Esophagus muscularis mucosa (tissue), 4 donors: ENCODE measurements around the gene GPR18. TPM values are rescaled to one million over a fixed set of nuclear protein-coding genes. Genes with fewer than 3 reads are reported as not detected.

Source experiments
- DNase-seq: peaks from one replicate; pipeline ENCODE4 v3.0.0-alpha.2; 2017; ENCODE audit errors: extremely low spot score
- H3K27ac ChIP-seq, 4 donors: fragments of 200-600 bp; sonication (generic); replicated peaks in 1 of 4; 1 replicate in 3 of 4; 2 replicates in 1 of 4; pipeline ENCODE4 v1.5.1; 2016 to 2019; ENCODE audit warnings: mild to moderate bottlenecking in 1 of 4
- H3K27me3 ChIP-seq, 4 donors: fragments of 200-600 bp; sonication (generic); one replicate each; pipeline versions ENCODE4 v1.5.1 to v1.6.0; 2016 to 2019
- H3K36me3 ChIP-seq, 4 donors: fragments of 200-600 bp; sonication (generic); one replicate each; pipeline ENCODE4 v1.5.1; 2016 to 2019
- H3K4me1 ChIP-seq, 4 donors: fragments of 200-600 bp; sonication (generic); one replicate each; pipeline ENCODE4 v1.5.1; 2016 to 2019
- H3K4me3 ChIP-seq, 4 donors: fragments of 200-600 bp; sonication (generic); 1 replicate in 2 of 4; 2 replicates in 2 of 4; pipeline ENCODE4 v1.5.1; 2016 to 2019; ENCODE audit warnings: mild to moderate bottlenecking in 4 of 4, moderate library complexity in 1 of 4
- H3K9me3 ChIP-seq, 4 donors: fragments of 200-600 bp; sonication (generic); 1 replicate in 3 of 4; 2 replicates in 1 of 4; pipeline ENCODE4 v1.5.1; 2016 to 2019
- CTCF ChIP-seq, 3 experiments: fragments of 200-600 bp in 2 of 3; fragments of 450-650 bp in 1 of 3; sonication (generic) in 2 of 3; IDR thresholded peaks; one replicate each; pipeline ENCODE4 v1.5.1; 2017 to 2019; ENCODE audit warnings: antibody characterized with exemption in 3 of 3, mild to moderate bottlenecking in 2 of 3, moderate library complexity in 1 of 3
- EP300 ChIP-seq: sonication (generic); formaldehyde crosslinking; IDR thresholded peaks from one replicate; pipeline ENCODE4 v1.6.1; 2017; ENCODE audit warnings: antibody characterized with exemption
- POLR2A ChIP-seq: fragments of 450-650 bp; IDR thresholded peaks from one replicate; pipeline ENCODE4 v1.6.1; 2017; ENCODE audit warnings: antibody characterized with exemption, moderate library complexity, mild to moderate bottlenecking, low read depth
- POLR2AphosphoS5 ChIP-seq, 2 donors: sonication (generic); formaldehyde crosslinking; IDR thresholded peaks; one replicate each; pipeline ENCODE4 v1.6.1; 2017; ENCODE audit warnings: antibody characterized with exemption in 2 of 2
- WGBS: methylation state at CpG from one replicate; pipeline ENCODE4 v1.1.5; 2018; 5-methylcytosine and 5-hydroxymethylcytosine counted together
- intact Hi-C: fragments of 100-400 bp; cut with DNase I; formaldehyde crosslinking; loops from one replicate; pipeline ENCODE4 v1.15.1; 2023
- total RNA-seq, 4 donors: library from RNA; depleted of rRNA; stranded (reverse); fragments of >200 nt; gene quantifications; one replicate each; pipeline versions ENCODE4 v1.1.0 to v1.2.1, GENCODE V29; 2016

GPR18 gene
- total RNA-seq, 4 donors from 2014 or later: not detected

GRCh38 chr13:99266827-99267226 is 8.6 kb upstream of the GPR18 start:
- DNase-seq: no peak
- intact Hi-C loops: loop anchor here (5.0 kb wide), 1 partner anchor 70 kb away; no protein-coding TSS in a partner anchor
- 84% methylated on average over 6 of the region's 6 CpGs for WGBS

GRCh38 chr13:99265821-99266426 is 7.7 kb upstream of the GPR18 start:
- peaks cover 0 to 9% (median 3%) of the 10 kb centered on the region in 4 donors for H3K36me3 ChIP-seq
- 32% methylated on average over 3 of the region's 3 CpGs for WGBS
- no peak for DNase-seq
- H3K4me3 ChIP-seq: no peak overlapping the region
- intact Hi-C loops: loop anchor here (2.0 to 5.0 kb wide), 2 partner anchors 69 to 89 kb away; no protein-coding TSS in a partner anchor
- TF ChIP-seq POLR2A (no peak), EP300 (no peak), POLR2AphosphoS5 (IDR thresholded peaks at IDR 0.05) (no peak), CTCF (IDR thresholded peaks at IDR 0.05) (peak; percentile 59 to 68 (median 63))
- no peaks in the 10 kb centered on the region for H3K27me3 ChIP-seq
- peaks cover 3 to 21% (median 7%) of the 10 kb centered on the region in 4 donors for H3K4me1 ChIP-seq
- no peaks in the 10 kb centered on the region for H3K9me3 ChIP-seq
- H3K27ac ChIP-seq: no peak overlapping the region

More at GRCh38 chr13:99266827-99267226, 8.6 kb upstream of the GPR18 start:
- no peak for TF ChIP-seq POLR2A
- TF ChIP-seq POLR2AphosphoS5 (IDR thresholded peaks at IDR 0.05): no peak
- no peak overlapping the region for H3K4me3 ChIP-seq
- H3K9me3 ChIP-seq: no peaks in the 10 kb centered on the region
- no peaks in the 10 kb centered on the region for H3K27me3 ChIP-seq
- H3K27ac ChIP-seq: no peak overlapping the region
- peaks cover 0 to 6% (median 3%) of the 10 kb centered on the region in 4 donors for H3K36me3 ChIP-seq
- H3K4me1 ChIP-seq: peaks cover 3 to 30% (median 14%) of the 10 kb centered on the region in 4 donors

GRCh38 chr13:99265162-99265800 is 7.1 kb upstream of the GPR18 start:
- Histone ChIP-seq H3K27ac (no peak overlapping the region), H3K27me3 (no peaks in the 10 kb centered on the region), H3K4me1 (peaks cover 3 to 17% (median 7%) of the 10 kb centered on the region in 4 donors), H3K9me3 (no peaks in the 10 kb centered on the region), H3K36me3 (peaks cover 0 to 9% (median 3%) of the 10 kb centered on the region in 4 donors), H3K4me3 (no peak overlapping the region)
- intact Hi-C loops: loop anchor here (2.0 to 5.0 kb wide), 2 partner anchors 68 to 88 kb away; no protein-coding TSS in a partner anchor
- 81% methylated on average over 8 of the region's 8 CpGs for WGBS
- TF ChIP-seq EP300 (no peak), CTCF (IDR thresholded peaks at IDR 0.05) (no peak), POLR2A (no peak), POLR2AphosphoS5 (IDR thresholded peaks at IDR 0.05) (no peak)
- no peak for DNase-seq

GRCh38 chr13:99264051-99264450 is 5.9 kb upstream of the GPR18 start:
- TF ChIP-seq EP300: no peak
- TF ChIP-seq POLR2A: no peak
- no peak for TF ChIP-seq POLR2AphosphoS5 (IDR thresholded peaks at IDR 0.05)
- no peak for TF ChIP-seq CTCF (IDR thresholded peaks at IDR 0.05)
- Histone ChIP-seq H3K4me3 (no peak overlapping the region), H3K27ac (no peak overlapping the region), H3K9me3 (no peaks in the 10 kb centered on the region), H3K4me1 (peaks cover 3 to 16% (median 6%) of the 10 kb centered on the region in 4 donors), H3K36me3 (peaks cover 0 to 9% (median 3%) of the 10 kb centered on the region in 4 donors), H3K27me3 (no peaks in the 10 kb centered on the region)
- intact Hi-C loops: loop anchor here (2.0 kb wide), 1 partner anchor 87 kb away; no protein-coding TSS in a partner anchor
- DNase-seq: no peak
- 50% methylated on average over 1 of the region's 1 CpG for WGBS

GRCh38 chr13:99263126-99263785 is 5.1 kb upstream of the GPR18 start:
- H3K27me3 ChIP-seq: no peaks in the 10 kb centered on the region
- H3K36me3 ChIP-seq: peaks cover 0 to 9% (median 3%) of the 10 kb centered on the region in 4 donors
- peaks cover 0 to 11% (median 6%) of the 10 kb centered on the region in 4 donors for H3K4me1 ChIP-seq
- no peaks in the 10 kb centered on the region for H3K9me3 ChIP-seq
- intact Hi-C loops: no loop called here
- TF ChIP-seq POLR2AphosphoS5 (IDR thresholded peaks at IDR 0.05) (no peak), CTCF (IDR thresholded peaks at IDR 0.05) (no peak), POLR2A (no peak)
- 80% methylated on average over 7 of the region's 7 CpGs for WGBS
- no peak overlapping the region for H3K4me3 ChIP-seq
- H3K27ac ChIP-seq: no peak overlapping the region
- DNase-seq: no peak
